CD4-positive, alpha-beta T cell (primary cell): ENCODE results near the gene GALNT12. TPM values are rescaled to one million over a fixed set of nuclear protein-coding genes. Genes with fewer than 3 reads are reported as not detected.

Source experiments
- ATAC-seq: fragments of 200-7000 bp; cut with Tn5 transposase; one replicate; pipeline ENCODE4 v1.10.0; 2022; ENCODE audit warnings: mild to moderate bottlenecking; ENCODE audit not compliant: poor library complexity
- CTCF ChIA-PET: fragments of 350-600 bp; sonication (Branson Sonifier 250); formaldehyde crosslinking; loops from one replicate; lab custom pipeline; 2021; ENCODE audit warnings: antibody characterized with exemption, inconsistent platforms; lab: Charles Lee
- POLR2A ChIA-PET: fragments of 350-600 bp; sonication (Branson Sonifier 250); formaldehyde crosslinking; loops from one replicate; lab custom pipeline; 2021; ENCODE audit warnings: antibody characterized with exemption, inconsistent platforms; lab: Charles Lee
- DNase-seq, 14 experiments: peaks; one replicate each; pipeline ENCODE4 v3.0.0-alpha.2; 2013 to 2020; ENCODE audit warnings: mixed read lengths in 2 of 14
- H3K27ac ChIP-seq, 2 donors: one replicate each; pipeline versions ENCODE4 v1.5.1 to v1.7.0; 2013; ENCODE audit warnings: low read length in 2 of 2, low read depth in 1 of 2, mild to moderate bottlenecking in 1 of 2
- H3K27me3 ChIP-seq, 2 experiments: 1 replicate in 1 of 2; 2 replicates in 1 of 2; pipeline versions ENCODE4 v1.6.1 to v1.7.0; 2013; ENCODE audit warnings: low read length in 2 of 2, control low read depth in 1 of 2, mild to moderate bottlenecking in 1 of 2, moderate library complexity in 1 of 2; ENCODE audit not compliant: insufficient read depth in 2 of 2, control insufficient read depth in 1 of 2
- H3K36me3 ChIP-seq: one replicate; pipeline ENCODE4 v1.6.1; 2013; ENCODE audit warnings: low read length, control low read depth; ENCODE audit not compliant: insufficient read depth
- H3K4me1 ChIP-seq: one replicate; pipeline ENCODE4 v1.6.1; 2013; ENCODE audit warnings: low read length, control low read depth; ENCODE audit not compliant: insufficient read depth
- H3K4me3 ChIP-seq: one replicate; pipeline ENCODE4 v1.5.1; 2013; ENCODE audit warnings: mild to moderate bottlenecking, low read length, moderate library complexity
- H3K9me3 ChIP-seq, 2 experiments: 1 replicate in 1 of 2; 2 replicates in 1 of 2; pipeline versions ENCODE4 v1.6.1 to v1.7.0; 2013; ENCODE audit warnings: low read length in 2 of 2, mild to moderate bottlenecking in 2 of 2, control low read depth in 1 of 2, moderate library complexity in 1 of 2; ENCODE audit not compliant: control insufficient read depth in 1 of 2, insufficient read depth in 1 of 2
- H3K27ac Mint-ChIP-seq: one replicate; pipeline ENCODE4 v1.8.0; 2020; ENCODE audit warnings: mixed read lengths
- H3K27me3 Mint-ChIP-seq: one replicate; pipeline ENCODE4 v1.8.0; 2021; ENCODE audit warnings: mixed read lengths
- H3K36me3 Mint-ChIP-seq: one replicate; pipeline ENCODE4 v1.8.0; 2021; ENCODE audit warnings: low read depth, mixed read lengths
- H3K4me1 Mint-ChIP-seq: one replicate; pipeline ENCODE4 v1.8.0; 2021; ENCODE audit warnings: low read depth, mixed read lengths
- H3K4me3 Mint-ChIP-seq: one replicate; pipeline ENCODE4 v1.8.0; 2020; ENCODE audit warnings: mild to moderate bottlenecking, mixed read lengths
- H3K9me3 Mint-ChIP-seq: one replicate; pipeline ENCODE4 v1.8.0; 2020; ENCODE audit warnings: mixed read lengths
- intact Hi-C, 2 experiments: fragments of 100-400 bp; cut with DNase I in 1 of 2; cut with micrococcal nuclease in 1 of 2; formaldehyde crosslinking; loops; one replicate each; pipeline versions ENCODE4 v1.15.1 to v1.9.0; 2023 to 2025; cut with DNase I, micrococcal nuclease
- total RNA-seq, 174 experiments: library from RNA in 2 of 174; stranded (reverse) in 2 of 174; gene quantifications; one replicate each; pipeline ENCODE4 v1.2.3 and lab custom pipeline; 2021 to 2026
- TF ChIP-seq, protein P1 (sequence below): fragments of 200-600 bp; IDR thresholded peaks from one replicate; pipeline ENCODE4 v1.8.0; 2022; ENCODE audit warnings: antibody characterized with exemption, mild to moderate bottlenecking

The GALNT12 gene
- total RNA-seq, 2 experiments from 2014 or later: 8.7 to 11.5 TPM

GRCh38 chr9:98873526-98873925 is 66.1 kb downstream of the GALNT12 start:
- H3K27ac Mint-ChIP-seq: no peak overlapping the region
- H3K36me3 Mint-ChIP-seq: no peaks in the 10 kb centered on the region
- Histone ChIP-seq H3K4me3 (no peak overlapping the region), H3K27ac (no peak overlapping the region), H3K4me1 (no peaks in the 10 kb centered on the region), H3K9me3 (no peaks in the 10 kb centered on the region), H3K36me3 (no peaks in the 10 kb centered on the region), H3K27me3 (no peaks in the 10 kb centered on the region)
- ChIA-PET POLR2A (no interaction called here), CTCF (no interaction called here)
- ATAC-seq: no peak
- no peak for DNase-seq
- H3K27me3 Mint-ChIP-seq: peaks cover 4% of the 10 kb centered on the region
- intact Hi-C loops: no loop called here
- no peaks in the 10 kb centered on the region for H3K9me3 Mint-ChIP-seq
- H3K4me3 Mint-ChIP-seq: no peak overlapping the region
- TF ChIP-seq, protein P1, sequence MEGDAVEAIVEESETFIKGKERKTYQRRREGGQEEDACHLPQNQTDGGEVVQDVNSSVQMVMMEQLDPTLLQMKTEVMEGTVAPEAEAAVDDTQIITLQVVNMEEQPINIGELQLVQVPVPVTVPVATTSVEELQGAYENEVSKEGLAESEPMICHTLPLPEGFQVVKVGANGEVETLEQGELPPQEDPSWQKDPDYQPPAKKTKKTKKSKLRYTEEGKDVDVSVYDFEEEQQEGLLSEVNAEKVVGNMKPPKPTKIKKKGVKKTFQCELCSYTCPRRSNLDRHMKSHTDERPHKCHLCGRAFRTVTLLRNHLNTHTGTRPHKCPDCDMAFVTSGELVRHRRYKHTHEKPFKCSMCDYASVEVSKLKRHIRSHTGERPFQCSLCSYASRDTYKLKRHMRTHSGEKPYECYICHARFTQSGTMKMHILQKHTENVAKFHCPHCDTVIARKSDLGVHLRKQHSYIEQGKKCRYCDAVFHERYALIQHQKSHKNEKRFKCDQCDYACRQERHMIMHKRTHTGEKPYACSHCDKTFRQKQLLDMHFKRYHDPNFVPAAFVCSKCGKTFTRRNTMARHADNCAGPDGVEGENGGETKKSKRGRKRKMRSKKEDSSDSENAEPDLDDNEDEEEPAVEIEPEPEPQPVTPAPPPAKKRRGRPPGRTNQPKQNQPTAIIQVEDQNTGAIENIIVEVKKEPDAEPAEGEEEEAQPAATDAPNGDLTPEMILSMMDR: no peak
- no peaks in the 10 kb centered on the region for H3K4me1 Mint-ChIP-seq

- intact Hi-C loops: no loop called here
- no peaks in the 10 kb centered on the region for H3K36me3 Mint-ChIP-seq
- no peaks in the 10 kb centered on the region for H3K9me3 Mint-ChIP-seq
- no peaks in the 10 kb centered on the region for H3K4me1 ChIP-seq
- ChIA-PET POLR2A (no interaction called here), CTCF (no interaction called here)
- no peak overlapping the region for H3K4me3 ChIP-seq
- no peak overlapping the region for H3K27ac Mint-ChIP-seq
- ATAC-seq (no peak), DNase-seq (no peak)
- H3K27ac ChIP-seq: no peak overlapping the region
- no peaks in the 10 kb centered on the region for H3K4me1 Mint-ChIP-seq
- peaks cover 6% of the 10 kb centered on the region for H3K27me3 Mint-ChIP-seq
- H3K9me3 ChIP-seq: no peaks in the 10 kb centered on the region
- no peak overlapping the region for H3K4me3 Mint-ChIP-seq
- TF ChIP-seq, protein P1: no peak
- no peaks in the 10 kb centered on the region for H3K36me3 ChIP-seq
- H3K27me3 ChIP-seq: no peaks in the 10 kb centered on the region
Measured at GRCh38 chr9:98873951-98874371, 66.5 kb downstream of the GALNT12 start.

DNA sequence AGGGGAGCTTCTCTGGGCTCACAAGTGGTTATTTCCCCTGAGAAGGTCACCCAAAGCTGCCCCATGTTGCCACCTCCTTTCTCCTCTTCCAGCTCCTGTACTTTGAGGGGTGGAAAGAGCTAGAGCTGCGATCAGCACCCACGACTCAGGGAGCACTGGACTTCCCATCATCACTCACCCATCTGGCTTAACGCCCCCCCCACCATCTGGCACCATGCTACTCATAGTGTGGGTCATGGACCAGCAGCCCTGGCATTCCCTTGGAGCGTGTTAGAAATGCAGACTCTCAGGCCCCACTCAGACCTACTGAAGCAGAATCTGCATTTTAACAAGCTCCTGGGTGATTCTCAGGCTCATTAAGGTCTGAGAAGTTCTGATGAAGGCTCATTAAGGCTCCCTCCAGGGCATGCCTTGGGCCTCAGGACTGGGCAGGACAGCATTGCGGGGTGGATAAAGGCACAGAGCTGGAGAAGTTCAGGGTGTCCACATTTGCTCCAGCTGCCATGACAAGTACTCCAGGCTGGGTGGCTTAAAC is 67.3 kb downstream of the GALNT12 start:
- H3K27me3 Mint-ChIP-seq: peaks cover 11% of the 10 kb centered on the region
- Histone ChIP-seq H3K4me1 (no peaks in the 10 kb centered on the region), H3K36me3 (no peaks in the 10 kb centered on the region), H3K27me3 (no peaks in the 10 kb centered on the region), H3K4me3 (no peak overlapping the region), H3K9me3 (no peaks in the 10 kb centered on the region), H3K27ac (no peak overlapping the region)
- POLR2A ChIA-PET: no interaction called here
- H3K4me1 Mint-ChIP-seq: no peaks in the 10 kb centered on the region
- H3K36me3 Mint-ChIP-seq: no peaks in the 10 kb centered on the region
- no peaks in the 10 kb centered on the region for H3K9me3 Mint-ChIP-seq
- ATAC-seq (no peak), DNase-seq (no peak)
- no peak overlapping the region for H3K27ac Mint-ChIP-seq
- intact Hi-C loops: no loop called here
- no peak overlapping the region for H3K4me3 Mint-ChIP-seq
- CTCF ChIA-PET: no interaction called here
- TF ChIP-seq, protein P1: no peak
